T-helper 1 cell treated with Interleukin-12 subunit alpha and Interleukin-12 subunit beta and Interleukin-4 antibody, amounts not matched to agents 30 ng/mL and 1 ng/mL, for 36 hours (primary cell): ENCODE results near the gene FGF10. TPM values are rescaled to one million over a fixed set of nuclear protein-coding genes. Genes with fewer than 3 reads are reported as not detected.

Source experiments
- intact Hi-C: fragments of 100-400 bp; cut with micrococcal nuclease; formaldehyde crosslinking; loops from one replicate; pipeline ENCODE4 v1.15.1; 2024
- total RNA-seq: library from RNA; stranded (reverse); gene quantifications from 2 replicates; pipeline ENCODE4 v1.2.3, GENCODE V29; 2022

FGF10 gene
- total RNA-seq, 1 donor from 2014 or later, result not detected

GRCh38 chr5:44360919-44361318 lies 28.3 kb downstream of the FGF10 start:
- intact Hi-C loops, result no loop called here

GRCh38 chr5:44358421-44358820 lies 30.8 kb downstream of the FGF10 start:
- intact Hi-C loops, result no loop called here

- intact Hi-C loops, result no loop called here
Observed at GRCh38 chr5:44356231-44356630, 33.0 kb downstream of the FGF10 start.

DNA sequence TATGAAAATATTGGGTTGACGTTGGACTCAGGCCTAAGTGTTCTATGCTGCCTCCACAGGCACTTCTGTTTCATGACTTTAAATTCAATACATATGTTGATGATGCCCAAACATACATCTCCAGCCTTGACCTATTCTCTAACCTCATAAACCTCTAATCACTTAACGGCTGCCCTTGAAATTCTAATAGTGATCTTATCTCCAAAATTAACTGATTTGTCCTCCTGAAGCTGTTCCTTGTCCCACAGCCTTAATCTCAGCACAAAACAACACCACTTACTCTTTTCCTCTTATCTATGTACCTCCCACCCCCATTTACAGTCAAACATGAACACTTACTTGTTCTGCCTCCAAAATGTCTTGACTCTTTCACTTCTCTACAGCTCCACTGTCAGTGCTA lies 43.3 kb downstream of the FGF10 start:
- intact Hi-C loops, result no loop called here

DNA sequence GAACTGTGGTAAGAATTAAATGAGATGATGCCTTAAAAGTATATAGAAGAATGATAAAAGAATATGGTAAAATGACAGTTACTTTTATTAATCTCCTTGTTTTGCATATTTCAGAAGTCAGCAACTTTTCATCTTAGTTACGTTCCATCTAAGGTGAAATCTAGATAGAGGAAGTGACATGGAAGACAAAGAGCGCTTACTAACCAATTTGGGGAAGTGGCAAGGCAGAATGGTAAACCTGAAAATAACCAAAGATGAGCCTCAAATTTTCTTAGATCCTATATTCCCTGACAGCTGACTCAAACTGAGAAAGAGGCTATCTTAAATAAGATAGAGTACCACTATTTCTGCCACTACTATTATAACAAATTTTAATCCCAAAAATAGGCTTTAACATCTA lies 52.5 kb downstream of the FGF10 start:
- intact Hi-C loops, result loop anchor here (10.0 kb wide), 2 partner anchors 438 to 1262 kb away; no protein-coding TSS in a partner anchor

DNA sequence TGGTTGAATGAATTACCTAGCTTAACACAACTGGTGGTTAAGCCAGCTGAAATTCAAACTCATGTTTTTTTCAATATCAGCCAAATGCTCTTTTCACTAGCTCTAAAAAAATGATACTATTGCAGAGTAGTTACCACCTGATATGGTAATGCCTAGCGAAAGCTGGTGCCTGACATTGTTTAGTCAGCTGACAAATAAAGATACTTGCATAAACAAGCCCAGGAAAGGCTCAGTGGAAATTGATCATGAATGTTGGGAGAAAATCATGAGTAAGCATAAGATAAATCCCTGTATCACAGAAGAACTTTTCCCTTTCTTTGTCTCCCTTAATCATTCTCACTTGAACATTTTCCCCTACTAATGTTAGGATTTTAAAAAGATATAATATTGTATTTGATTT lies 54.6 kb downstream of the FGF10 start:
- intact Hi-C loops, result loop anchor here (10.0 kb wide), 2 partner anchors 440 to 1260 kb away; no protein-coding TSS in a partner anchor

DNA sequence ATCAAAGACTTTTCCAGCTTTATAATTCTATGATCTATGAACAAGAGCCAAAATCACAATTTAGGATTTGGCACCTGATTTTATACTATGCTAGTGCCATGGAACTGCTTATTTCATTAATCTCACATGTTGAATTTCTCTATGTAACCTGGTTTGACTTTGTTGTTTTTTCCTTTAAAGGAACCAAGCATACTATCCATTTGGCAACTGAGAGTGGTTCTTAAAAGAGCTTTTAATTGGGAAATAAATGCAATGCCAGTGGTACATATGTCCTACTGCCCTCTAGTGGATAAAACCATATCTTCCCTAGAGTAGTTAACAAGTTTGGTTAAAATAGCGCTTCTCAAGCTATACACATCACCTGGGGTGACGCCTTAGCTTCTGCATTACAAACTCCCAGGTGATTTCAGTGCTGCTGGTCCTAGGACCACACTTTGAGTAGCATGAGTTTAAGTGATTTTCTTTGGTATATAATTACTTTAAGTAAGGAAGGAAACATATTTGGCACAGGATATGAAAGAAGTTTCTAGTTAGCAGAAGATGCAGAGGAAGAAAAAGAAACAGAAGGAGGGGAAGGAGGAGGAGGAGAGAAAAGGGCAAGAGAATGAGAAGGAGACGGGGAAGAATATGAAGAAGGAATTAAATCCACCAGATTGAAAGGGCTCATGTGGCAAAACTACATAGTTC lies 56.8 kb downstream of the FGF10 start:
- intact Hi-C loops, result loop anchor here (10.0 kb wide), 2 partner anchors 442 to 1258 kb away; no protein-coding TSS in a partner anchor

DNA sequence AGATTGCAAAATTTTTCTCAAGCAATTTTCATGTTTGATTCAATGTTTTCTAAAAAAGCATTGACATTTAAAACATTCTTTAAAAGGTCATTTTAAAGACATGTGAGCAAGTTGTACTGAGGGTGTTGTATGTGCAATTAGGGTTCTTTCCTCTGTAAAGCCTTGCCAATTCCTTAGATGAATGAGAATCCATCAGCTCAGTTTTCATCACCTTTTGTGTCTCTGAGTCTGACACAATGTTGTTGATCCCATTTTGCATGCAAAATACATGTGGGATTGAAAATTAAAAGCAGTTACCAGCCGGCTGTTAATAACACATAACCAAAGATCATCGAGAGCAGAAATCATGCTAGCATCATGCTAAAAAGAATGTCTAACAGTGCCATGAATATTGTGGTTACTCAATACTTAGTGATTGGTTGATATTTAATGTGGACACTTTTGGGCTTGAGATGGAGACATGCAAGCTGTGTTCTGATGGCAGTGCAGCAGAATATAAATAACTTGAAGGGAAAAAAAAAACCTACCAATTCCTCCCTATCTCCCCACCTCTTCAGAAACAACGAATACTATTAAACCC lies 57.7 kb downstream of the FGF10 start:
- intact Hi-C loops, result loop anchor here (10.0 kb wide), 2 partner anchors 443 to 1257 kb away; no protein-coding TSS in a partner anchor

DNA sequence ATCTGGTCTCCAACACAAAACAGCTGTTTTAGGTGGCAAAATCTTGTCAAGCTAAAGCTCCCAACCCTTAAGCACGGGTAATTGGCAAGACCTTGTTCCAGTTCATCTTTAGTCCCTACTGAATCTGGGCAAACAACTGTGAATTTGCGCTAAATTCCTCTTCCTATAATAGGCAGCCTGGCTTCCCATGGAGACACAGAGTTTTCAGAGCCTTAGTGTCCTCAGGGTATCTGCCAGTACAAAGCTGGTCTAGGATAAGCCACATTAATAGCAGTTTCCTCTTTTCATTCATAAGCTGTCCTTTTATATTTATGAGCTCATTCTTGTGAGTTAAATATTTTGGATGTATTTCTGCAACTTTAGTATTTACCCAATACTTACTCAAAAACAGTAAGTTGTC lies 59.5 kb downstream of the FGF10 start:
- intact Hi-C loops, result loop anchor here (10.0 kb wide), 2 partner anchors 445 to 1255 kb away; no protein-coding TSS in a partner anchor

- intact Hi-C loops, result no loop called here
Observed at GRCh38 chr5:44321144-44321725, 68.0 kb downstream of the FGF10 start.

DNA sequence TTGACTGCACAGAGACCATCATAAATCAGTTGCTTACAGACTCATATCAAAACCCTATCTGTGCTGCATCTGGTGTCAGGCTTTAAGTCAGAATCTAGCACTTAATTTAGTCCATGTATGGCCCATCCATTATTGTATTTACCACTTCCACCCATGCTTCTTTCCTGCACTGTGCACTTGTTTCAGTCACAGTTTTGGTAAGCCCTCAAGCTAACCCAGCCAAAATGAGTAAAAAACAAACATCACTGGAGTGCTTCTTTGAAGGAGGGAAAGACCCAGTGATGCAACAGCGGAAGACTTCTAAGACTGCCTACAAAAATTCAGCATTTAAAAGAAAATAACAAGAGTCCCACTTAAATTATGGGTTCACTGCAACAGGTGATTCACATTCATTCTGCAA lies 69.0 kb downstream of the FGF10 start:
- intact Hi-C loops, result no loop called here

GRCh38 chr5:44318883-44319282 lies 70.3 kb downstream of the FGF10 start:
- intact Hi-C loops, result no loop called here

DNA sequence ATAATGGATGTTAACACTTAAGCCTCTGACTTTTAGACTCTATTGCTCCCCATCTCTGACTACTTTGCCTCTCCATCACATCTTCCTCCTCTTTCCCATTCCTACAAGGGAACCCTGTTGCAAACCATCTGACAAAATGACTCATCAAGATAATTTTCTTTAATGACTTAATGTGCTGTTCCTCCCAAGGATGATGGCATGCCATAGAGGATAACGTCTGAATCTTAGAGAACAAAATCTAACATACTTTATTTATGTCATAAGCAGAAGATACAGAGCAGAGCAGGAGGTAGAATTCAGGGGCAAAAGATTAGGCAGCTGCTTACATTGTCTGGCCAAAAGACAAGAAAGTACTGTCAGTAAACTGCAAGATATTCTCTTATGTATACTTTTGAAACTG lies 76.8 kb downstream of the FGF10 start:
- intact Hi-C loops, result no loop called here

GRCh38 chr5:44300551-44300950 lies 88.7 kb downstream of the FGF10 start:
- intact Hi-C loops, result no loop called here

- intact Hi-C loops, result no loop called here
Observed at GRCh38 chr5:44299394-44299793, 89.8 kb downstream of the FGF10 start.

- intact Hi-C loops, result no loop called here
Observed at GRCh38 chr5:44294516-44294915, 94.7 kb downstream of the FGF10 start.

DNA sequence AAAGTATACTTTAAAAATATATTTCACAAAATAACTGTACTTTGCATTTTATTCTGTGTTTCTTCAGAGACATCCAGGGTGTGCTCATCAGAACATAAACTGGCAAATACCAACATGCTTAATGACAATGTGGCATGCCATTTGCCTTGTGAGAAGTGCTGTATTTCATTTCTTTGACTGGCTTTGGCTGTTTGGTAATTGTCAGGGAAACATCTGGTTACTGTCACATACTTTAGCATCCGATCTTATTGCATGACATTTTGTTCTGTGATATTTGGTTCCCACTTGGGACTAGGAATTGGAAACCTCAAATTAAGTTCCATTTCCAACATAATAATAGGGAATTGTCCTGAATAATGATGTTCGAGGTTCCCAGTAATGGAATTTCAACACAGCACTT lies 96.5 kb downstream of the FGF10 start:
- intact Hi-C loops, result no loop called here

DNA sequence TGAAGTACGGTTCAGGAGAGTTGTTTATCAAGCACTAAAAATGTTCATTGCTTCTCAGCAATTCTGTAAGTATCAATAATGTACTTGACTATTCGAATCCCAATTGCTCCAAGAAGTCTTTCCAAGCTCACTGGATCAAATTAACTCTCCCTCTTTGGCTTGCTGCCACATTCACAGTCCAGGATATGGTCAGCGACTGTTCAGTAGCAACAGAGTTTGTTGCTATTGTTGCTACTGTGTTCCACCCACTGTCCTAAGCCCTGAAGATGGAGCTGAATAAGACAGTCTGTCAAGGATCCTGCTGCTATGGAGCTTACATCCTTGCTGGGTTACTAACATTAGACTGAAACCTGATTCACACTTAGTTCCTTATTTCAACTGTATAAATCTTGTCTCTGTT lies 110.8 kb downstream of the FGF10 start:
- intact Hi-C loops, result no loop called here

DNA sequence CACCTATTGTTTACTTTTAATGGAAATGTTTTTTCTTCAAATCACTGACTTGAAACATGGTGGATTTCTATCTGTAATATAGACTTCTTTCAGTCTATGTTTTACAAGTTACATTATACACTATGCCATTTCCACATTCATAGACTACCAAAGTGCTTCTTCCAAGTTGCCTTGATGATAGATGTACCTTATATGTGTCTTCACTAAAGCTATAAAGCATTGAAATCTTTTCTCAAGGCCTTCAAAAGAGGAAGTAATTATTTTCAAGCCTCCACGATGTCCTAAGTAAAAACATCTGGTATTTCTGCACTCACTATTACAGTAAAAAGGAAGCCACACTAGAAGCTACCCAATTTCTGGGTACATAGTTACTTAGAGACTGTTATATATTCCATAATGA lies 113.3 kb downstream of the FGF10 start:
- intact Hi-C loops, result no loop called here

- intact Hi-C loops, result no loop called here
Observed at GRCh38 chr5:44275329-44275728, 113.9 kb downstream of the FGF10 start.

GRCh38 chr5:44267909-44268308 lies 121.3 kb downstream of the FGF10 start:
- intact Hi-C loops, result no loop called here

- intact Hi-C loops, result no loop called here
Observed at GRCh38 chr5:44266882-44267576, 122.2 kb downstream of the FGF10 start.
